Mononuclear cell (primary cell): ENCODE results near the gene POM121C. TPM values are rescaled to one million over a fixed set of nuclear protein-coding genes. Genes with fewer than 3 reads are reported as not detected.
A peak's percentile ranks its signal among the peaks of the same experiment; 100 is the strongest.
"Not testable (repeated sequence)": the region's sequence is repeated elsewhere in the genome, so short reads cannot be mapped to it uniquely, and the experiment has no call there.

ENCODE experiments used
- H3K27me3 ChIP-seq: 2 replicates; pipeline ENCODE4 v1.6.0; 2011; ENCODE audit warnings: low read length, control low read depth; ENCODE audit not compliant: insufficient read depth
- H3K4me1 ChIP-seq: 2 replicates; pipeline ENCODE4 v1.5.1; 2011; ENCODE audit warnings: mild to moderate bottlenecking, low read length, control low read depth; ENCODE audit not compliant: insufficient read depth
- H3K4me3 ChIP-seq: 2 replicates; pipeline ENCODE4 v1.5.1; 2011; ENCODE audit warnings: mild to moderate bottlenecking, low read length, moderate library complexity
- H3K9me3 ChIP-seq: 2 replicates; pipeline ENCODE4 v1.5.1; 2011; ENCODE audit warnings: low read depth, mild to moderate bottlenecking, control low read depth, low read length
- total RNA-seq: library from RNA; depleted of rRNA; stranded (reverse); fragments of >200 nt; gene quantifications from one replicate; pipeline ENCODE4 v1.2.3, GENCODE V29; 2012

POM121C gene
- 21.9 TPM for total RNA-seq

GRCh38 chr7:75485979-75486643 is at the start of gene POM121C:
Gene POM121C (minus strand): TSS chr7:75486299. CDS start chr7:75441496, 44,803 bp downstream.
- not testable (repeated sequence) for H3K27me3 ChIP-seq, H3K4me1 ChIP-seq, H3K9me3 ChIP-seq
- peak within 1 kb of the TSS; percentile 59 for H3K4me3 ChIP-seq

GRCh38 chr7:75534727-75535307 is 48.7 kb upstream of the POM121C start:
- Histone ChIP-seq H3K9me3 (no peaks in the 10 kb centered on the region), H3K4me3 (no peak overlapping the region), H3K4me1 (peaks cover 10% of the 10 kb centered on the region), H3K27me3 (no peaks in the 10 kb centered on the region)

GRCh38 chr7:75533926-75534325 is 47.8 kb upstream of the POM121C start:
- Histone ChIP-seq H3K27me3 (no peaks in the 10 kb centered on the region), H3K9me3 (no peaks in the 10 kb centered on the region), H3K4me3 (no peak overlapping the region), H3K4me1 (peaks cover 10% of the 10 kb centered on the region)

GRCh38 chr7:75532639-75533038 is 46.5 kb upstream of the POM121C start:
- no peaks in the 10 kb centered on the region for H3K9me3 ChIP-seq
- no peak overlapping the region for H3K4me3 ChIP-seq
- peaks cover 17% of the 10 kb centered on the region for H3K4me1 ChIP-seq
- H3K27me3 ChIP-seq = no peaks in the 10 kb centered on the region

- H3K27me3 ChIP-seq = no peaks in the 10 kb centered on the region
- peaks cover 28% of the 10 kb centered on the region for H3K4me1 ChIP-seq
- no peak overlapping the region for H3K4me3 ChIP-seq
Measured at GRCh38 chr7:75531359-75531821, 45.3 kb upstream of the POM121C start.

GRCh38 chr7:75527224-75527722 is 41.2 kb upstream of the POM121C start:
- H3K27me3 ChIP-seq, H3K9me3 ChIP-seq: not testable (repeated sequence)
- Histone ChIP-seq H3K4me3 (peak overlapping the region; percentile 80), H3K4me1 (peaks cover 25% of the 10 kb centered on the region)

More at GRCh38 chr7:75531359-75531821, 45.3 kb upstream of the POM121C start:
- no peaks in the 10 kb centered on the region for H3K9me3 ChIP-seq

- H3K4me1 ChIP-seq = peaks cover 11% of the 10 kb centered on the region
- H3K9me3 ChIP-seq, H3K4me3 ChIP-seq, H3K27me3 ChIP-seq: not testable (repeated sequence)
Measured at GRCh38 chr7:75521727-75522126, 35.6 kb upstream of the POM121C start.

GRCh38 chr7:75518842-75519241 is 32.7 kb upstream of the POM121C start:
- H3K4me1 ChIP-seq, H3K4me3 ChIP-seq, H3K27me3 ChIP-seq, H3K9me3 ChIP-seq: not testable (repeated sequence)

- not testable (repeated sequence) for H3K4me3 ChIP-seq, H3K27me3 ChIP-seq, H3K4me1 ChIP-seq, H3K9me3 ChIP-seq
Measured at GRCh38 chr7:75509033-75509432, 22.9 kb upstream of the POM121C start.

- not testable (repeated sequence) for H3K4me3 ChIP-seq, H3K27me3 ChIP-seq, H3K9me3 ChIP-seq, H3K4me1 ChIP-seq
Measured at GRCh38 chr7:75492020-75492419, 5.9 kb upstream of the POM121C start, which contains the start of gene SPDYE5. Gene SPDYE5 (plus strand): TSS chr7:75492320. CDS start chr7:75494048, 1,728 bp downstream.

- not testable (repeated sequence) for H3K27me3 ChIP-seq, H3K9me3 ChIP-seq, H3K4me1 ChIP-seq
- H3K4me3 ChIP-seq = peak overlapping the region; percentile 59
Measured at GRCh38 chr7:75485355-75485978, 632 bp downstream of the POM121C start.

- H3K4me3 ChIP-seq = not testable (repeated sequence)
Measured at GRCh38 chr7:75480313-75480712, 5.8 kb downstream of the POM121C start.

GRCh38 chr7:75477457-75477856 is 8.6 kb downstream of the POM121C start:
- H3K27me3 ChIP-seq, H3K4me3 ChIP-seq, H3K4me1 ChIP-seq, H3K9me3 ChIP-seq: not testable (repeated sequence)

More at GRCh38 chr7:75480313-75480712, 5.8 kb downstream of the POM121C start:
- H3K27me3 ChIP-seq, H3K9me3 ChIP-seq, H3K4me1 ChIP-seq: not testable (repeated sequence)

- H3K4me1 ChIP-seq, H3K9me3 ChIP-seq, H3K4me3 ChIP-seq, H3K27me3 ChIP-seq: not testable (repeated sequence)
Measured at GRCh38 chr7:75470166-75470565, 15.9 kb downstream of the POM121C start.

GRCh38 chr7:75460541-75460940 is 25.6 kb downstream of the POM121C start:
- H3K27me3 ChIP-seq, H3K4me1 ChIP-seq: not testable (repeated sequence)

More at GRCh38 chr7:75460541-75460940, 25.6 kb downstream of the POM121C start:
- not testable (repeated sequence) for H3K9me3 ChIP-seq, H3K4me3 ChIP-seq
